SU-DHL-6 (cell line): Measurements from ENCODE around the gene PBRM1.

Experiments
- CTCF ChIP-seq: fragments of 200-600 bp; sonication (generic); IDR thresholded peaks from one replicate; pipeline ENCODE4 v1.5.1; 2017; ENCODE audit warnings: antibody characterized with exemption, mild to moderate bottlenecking, low read length, moderate library complexity; ENCODE audit not compliant: insufficient read depth, poor library complexity, severe bottlenecking
- EZH2phosphoT487 ChIP-seq: fragments of 200-600 bp; sonication (generic), shearing (Covaris generic); conservative IDR thresholded peaks from 2 replicates; pipeline ENCODE4 v1.6.1; 2018; ENCODE audit warnings: mild to moderate bottlenecking, antibody characterized with exemption, low read length, moderate library complexity, mixed read lengths

- no peak for TF ChIP-seq CTCF
- TF ChIP-seq EZH2phosphoT487: no peak
Observed at GRCh38 chr3:52678265-52679198, 7.2 kb downstream of the PBRM1 start.
